OCI-LY1 (cell line): ENCODE data around the gene IQGAP2.

Experiments
- EZH2 ChIP-seq: fragments of 200-600 bp; sonication (generic), shearing (Covaris generic); IDR thresholded peaks from 2 replicates; pipeline ENCODE4 v1.8.0; 2017; ENCODE audit warnings: borderline replicate concordance, mixed run types, mild to moderate bottlenecking, antibody characterized with exemption, low read length, moderate library complexity, mixed read lengths
- TF ChIP-seq, protein P1 (sequence below): fragments of 200-600 bp; sonication (generic), shearing (Covaris generic); IDR thresholded peaks from 2 replicates; pipeline ENCODE4 v1.5.1; 2017; ENCODE audit warnings: mild to moderate bottlenecking, antibody characterized with exemption, low read length, moderate library complexity, mixed read lengths

DNA sequence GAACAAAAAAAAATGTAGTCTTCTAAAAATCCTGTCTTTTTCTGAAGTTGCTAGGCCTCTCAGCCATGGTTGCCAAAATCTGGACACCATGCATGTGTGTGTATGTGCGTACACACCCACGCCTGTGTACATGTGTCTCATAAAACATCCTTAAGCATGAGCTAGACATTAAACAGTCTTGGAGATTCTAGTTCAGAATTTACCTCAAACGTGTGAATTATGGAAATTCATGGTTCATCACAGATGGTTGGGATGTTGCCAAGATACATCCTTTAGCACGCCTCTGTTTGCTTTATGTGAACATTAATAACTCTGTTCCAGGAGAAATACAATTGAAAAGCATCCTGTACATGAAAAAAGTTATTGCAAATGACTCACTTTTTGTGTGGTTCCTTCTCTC is 167.1 kb downstream of the IQGAP2 start:
- TF ChIP-seq, protein P1, sequence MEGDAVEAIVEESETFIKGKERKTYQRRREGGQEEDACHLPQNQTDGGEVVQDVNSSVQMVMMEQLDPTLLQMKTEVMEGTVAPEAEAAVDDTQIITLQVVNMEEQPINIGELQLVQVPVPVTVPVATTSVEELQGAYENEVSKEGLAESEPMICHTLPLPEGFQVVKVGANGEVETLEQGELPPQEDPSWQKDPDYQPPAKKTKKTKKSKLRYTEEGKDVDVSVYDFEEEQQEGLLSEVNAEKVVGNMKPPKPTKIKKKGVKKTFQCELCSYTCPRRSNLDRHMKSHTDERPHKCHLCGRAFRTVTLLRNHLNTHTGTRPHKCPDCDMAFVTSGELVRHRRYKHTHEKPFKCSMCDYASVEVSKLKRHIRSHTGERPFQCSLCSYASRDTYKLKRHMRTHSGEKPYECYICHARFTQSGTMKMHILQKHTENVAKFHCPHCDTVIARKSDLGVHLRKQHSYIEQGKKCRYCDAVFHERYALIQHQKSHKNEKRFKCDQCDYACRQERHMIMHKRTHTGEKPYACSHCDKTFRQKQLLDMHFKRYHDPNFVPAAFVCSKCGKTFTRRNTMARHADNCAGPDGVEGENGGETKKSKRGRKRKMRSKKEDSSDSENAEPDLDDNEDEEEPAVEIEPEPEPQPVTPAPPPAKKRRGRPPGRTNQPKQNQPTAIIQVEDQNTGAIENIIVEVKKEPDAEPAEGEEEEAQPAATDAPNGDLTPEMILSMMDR, result no peak
- TF ChIP-seq EZH2, result no peak
